ENCODE results near the gene BCL2L15. TPM values are rescaled to one million over a fixed set of nuclear protein-coding genes. Genes with fewer than 3 reads are reported as not detected.
A peak's percentile ranks its signal among the peaks of the same experiment; 100 is the strongest.

The BCL2L15 gene
- total RNA-seq, 1 donor from 2014 or later, result 0.81 TPM

DNA sequence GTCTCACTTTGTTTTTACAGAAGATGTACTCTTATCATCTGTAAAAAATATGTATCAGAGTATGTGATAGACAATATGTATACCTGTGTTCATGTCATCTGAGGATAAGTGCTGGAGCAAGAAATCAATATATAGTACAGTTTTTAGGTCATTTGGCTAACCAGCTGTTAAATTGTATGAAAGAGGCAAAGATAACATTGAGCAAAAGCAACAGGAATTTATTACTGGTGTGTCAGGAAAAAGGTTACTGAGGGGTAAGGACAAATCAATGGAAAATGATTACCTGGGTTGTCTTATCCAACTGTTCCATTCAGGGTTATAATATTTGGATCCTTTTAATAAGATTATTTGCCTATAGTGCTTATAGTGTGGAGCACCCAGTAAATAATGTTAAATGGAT is 46.6 kb upstream of the BCL2L15 start:
- Mint-ChIP-seq H3K4me3 (ENCODE audit: unreplicated experiment) (no peak overlapping the region), H3K9me3 (ENCODE audit: unreplicated experiment) (no peaks in the 10 kb centered on the region), H3K27ac (ENCODE audit: unreplicated experiment) (no peak overlapping the region), H3K27me3 (ENCODE audit: unreplicated experiment) (no peaks in the 10 kb centered on the region), H3K4me1 (ENCODE audit: unreplicated experiment) (peaks cover 53% of the 10 kb centered on the region), H3K36me3 (ENCODE audit: unreplicated experiment) (no peaks in the 10 kb centered on the region)
- no peak for TF ChIP-seq CTCF (IDR thresholded peaks at IDR 0.05)
- DNase-seq (ENCODE audit: extremely low spot score, unreplicated experiment), result no peak

- TF ChIP-seq CTCF (IDR thresholded peaks at IDR 0.05), result no peak
- H3K27me3 Mint-ChIP-seq (ENCODE audit: unreplicated experiment), result no peaks in the 10 kb centered on the region
- H3K9me3 Mint-ChIP-seq (ENCODE audit: unreplicated experiment), result no peaks in the 10 kb centered on the region
- DNase-seq (ENCODE audit: extremely low spot score, unreplicated experiment), result no peak
- no peaks in the 10 kb centered on the region for H3K36me3 Mint-ChIP-seq (ENCODE audit: unreplicated experiment)
- peak overlapping the region; percentile 96 for H3K27ac Mint-ChIP-seq (ENCODE audit: unreplicated experiment)
- peaks cover 53% of the 10 kb centered on the region for H3K4me1 Mint-ChIP-seq (ENCODE audit: unreplicated experiment)
- peak overlapping the region; percentile 92 for H3K4me3 Mint-ChIP-seq (ENCODE audit: unreplicated experiment)
Measured at GRCh38 chr1:113931451-113931851, 44.1 kb upstream of the BCL2L15 start.

DNA sequence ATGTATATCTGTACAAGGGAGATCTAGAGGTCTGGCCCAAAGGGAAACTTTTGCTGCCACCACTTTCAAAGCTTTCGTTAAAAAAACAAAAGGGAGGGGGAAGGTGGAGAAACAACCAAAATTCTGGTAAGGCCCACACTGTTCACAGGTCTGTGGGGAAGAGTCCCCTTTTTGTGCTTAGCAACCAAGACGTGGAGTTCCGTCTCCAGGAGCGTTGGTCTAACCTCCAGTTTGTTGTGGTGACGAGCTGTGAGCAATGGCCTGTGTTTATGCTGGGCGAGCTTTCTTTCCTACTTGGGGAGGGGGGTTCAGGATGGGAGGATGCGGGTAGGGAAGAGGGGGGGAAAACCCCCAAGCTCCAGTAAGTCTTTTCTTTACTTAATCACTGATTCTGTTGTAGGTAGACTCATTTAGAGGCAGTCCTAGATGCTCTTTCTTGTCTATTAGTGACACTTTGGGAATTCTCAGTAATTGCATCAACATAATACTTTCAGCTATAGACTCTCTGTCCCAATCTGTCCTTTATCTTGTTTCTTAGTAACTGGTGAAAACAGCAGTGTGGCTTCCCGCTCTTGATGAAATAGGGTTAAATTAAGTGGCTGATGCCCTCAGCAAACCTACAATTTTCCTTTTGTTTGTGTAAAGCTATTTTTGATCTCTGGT is 43.2 kb upstream of the BCL2L15 start:
- DNase-seq (ENCODE audit: extremely low spot score, unreplicated experiment), result no peak
- no peak for TF ChIP-seq CTCF (IDR thresholded peaks at IDR 0.05)
- Mint-ChIP-seq H3K27ac (ENCODE audit: unreplicated experiment) (peak overlapping the region; percentile 96), H3K9me3 (ENCODE audit: unreplicated experiment) (no peaks in the 10 kb centered on the region), H3K27me3 (ENCODE audit: unreplicated experiment) (no peaks in the 10 kb centered on the region), H3K36me3 (ENCODE audit: unreplicated experiment) (no peaks in the 10 kb centered on the region), H3K4me1 (ENCODE audit: unreplicated experiment) (peaks cover 50% of the 10 kb centered on the region), H3K4me3 (ENCODE audit: unreplicated experiment) (peak overlapping the region; percentile 92)

DNA sequence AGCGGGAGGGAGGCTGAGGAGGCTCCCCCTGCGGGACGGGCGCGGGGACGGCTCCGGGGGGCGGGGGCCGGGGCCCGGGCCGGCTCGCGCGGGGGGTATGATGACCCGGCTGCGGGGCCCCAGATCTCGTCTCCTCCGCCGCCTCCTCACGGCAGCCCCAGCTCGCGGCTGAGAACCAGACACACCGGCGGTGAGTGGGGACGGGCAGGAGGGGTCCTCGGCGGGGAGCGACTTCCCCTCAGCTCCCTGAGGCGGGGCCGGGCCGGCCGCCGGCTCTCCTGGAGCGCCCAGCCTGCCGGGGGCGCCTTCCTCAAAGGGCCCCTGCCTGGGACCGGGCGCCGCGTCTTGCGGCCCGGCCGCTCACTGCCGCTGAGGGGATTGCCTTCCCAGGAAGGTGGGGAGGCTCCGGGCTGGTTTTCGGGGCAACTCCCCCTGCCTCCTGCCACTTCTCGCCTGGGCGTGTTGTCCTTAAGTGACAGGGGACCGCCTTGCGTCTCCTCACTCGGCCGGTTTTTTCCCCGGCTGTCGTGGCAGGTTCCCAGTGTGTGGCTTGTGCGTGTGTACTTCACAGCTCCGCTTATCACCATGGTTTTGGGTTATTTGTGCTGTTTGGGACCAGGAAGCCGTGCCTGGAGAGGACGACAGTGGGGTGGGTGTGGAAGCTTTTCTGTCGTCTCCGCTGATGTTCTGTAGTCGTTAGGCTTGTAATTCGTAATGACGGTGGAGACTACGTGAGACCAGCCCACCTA is 42.5 kb upstream of the BCL2L15 start:
- Mint-ChIP-seq H3K4me1 (ENCODE audit: unreplicated experiment) (peaks cover 50% of the 10 kb centered on the region), H3K27me3 (ENCODE audit: unreplicated experiment) (no peaks in the 10 kb centered on the region), H3K9me3 (ENCODE audit: unreplicated experiment) (no peaks in the 10 kb centered on the region), H3K27ac (ENCODE audit: unreplicated experiment) (peak overlapping the region; percentile 96), H3K4me3 (ENCODE audit: unreplicated experiment) (peak overlapping the region; percentile 92), H3K36me3 (ENCODE audit: unreplicated experiment) (no peaks in the 10 kb centered on the region)
- DNase-seq (ENCODE audit: extremely low spot score, unreplicated experiment), result peak; percentile 85
- TF ChIP-seq CTCF (IDR thresholded peaks at IDR 0.05), result peak; percentile 39
